BLaER1 treated with 17β-estradiol and CSF1 and Interleukin-3, amounts not matched to agents 10 nM and 100 nM (cell line): ENCODE measurements around the gene SMIM45.

Experiments
- H3K27ac ChIP-seq, 11 experiments: shearing (Covaris generic); formaldehyde crosslinking; 2 replicates each; pipeline ENCODE4 v1.8.1; 2022
- H3K27me3 ChIP-seq, 11 experiments: shearing (Covaris generic); formaldehyde crosslinking; 2 replicates each; pipeline ENCODE4 v1.8.1; 2022
- H3K36me3 ChIP-seq, 11 experiments: shearing (Covaris generic); formaldehyde crosslinking; 2 replicates each; pipeline ENCODE4 v1.8.1; 2022
- H3K4me1 ChIP-seq, 10 experiments: shearing (Covaris generic); formaldehyde crosslinking; 2 replicates each; pipeline ENCODE4 v1.8.1; 2022
- H3K4me2 ChIP-seq, 11 experiments: shearing (Covaris generic); formaldehyde crosslinking; 2 replicates each; pipeline ENCODE4 v1.8.1; 2022
- H3K4me3 ChIP-seq, 10 experiments: shearing (Covaris generic); formaldehyde crosslinking; 2 replicates each; pipeline ENCODE4 v1.8.1; 2022
- H3K9ac ChIP-seq, 11 experiments: shearing (Covaris generic); formaldehyde crosslinking; 2 replicates each; pipeline ENCODE4 v1.8.1; 2022
- H3K9me3 ChIP-seq, 11 experiments: shearing (Covaris generic); formaldehyde crosslinking; replicated peaks in 1 of 11; 2 replicates each; pipeline ENCODE4 v1.8.1; 2022
- H4K20me1 ChIP-seq, 11 experiments: shearing (Covaris generic); formaldehyde crosslinking; 2 replicates each; pipeline ENCODE4 v1.8.1; 2022
- Cebpa-rat ChIP-seq, 11 experiments: shearing (Covaris generic); IDR thresholded peaks; 2 replicates each; pipeline ENCODE4 v1.8.1; 2022

SMIM45 gene

GRCh38 chr22:41976070-41976901 is 24.3 kb downstream of the SMIM45 start:
- H4K20me1 ChIP-seq, result peaks cover 0 to 4% (median 0%) of the 10 kb centered on the region in 11 experiments; a peak in 1 of 22 replicates

DNA sequence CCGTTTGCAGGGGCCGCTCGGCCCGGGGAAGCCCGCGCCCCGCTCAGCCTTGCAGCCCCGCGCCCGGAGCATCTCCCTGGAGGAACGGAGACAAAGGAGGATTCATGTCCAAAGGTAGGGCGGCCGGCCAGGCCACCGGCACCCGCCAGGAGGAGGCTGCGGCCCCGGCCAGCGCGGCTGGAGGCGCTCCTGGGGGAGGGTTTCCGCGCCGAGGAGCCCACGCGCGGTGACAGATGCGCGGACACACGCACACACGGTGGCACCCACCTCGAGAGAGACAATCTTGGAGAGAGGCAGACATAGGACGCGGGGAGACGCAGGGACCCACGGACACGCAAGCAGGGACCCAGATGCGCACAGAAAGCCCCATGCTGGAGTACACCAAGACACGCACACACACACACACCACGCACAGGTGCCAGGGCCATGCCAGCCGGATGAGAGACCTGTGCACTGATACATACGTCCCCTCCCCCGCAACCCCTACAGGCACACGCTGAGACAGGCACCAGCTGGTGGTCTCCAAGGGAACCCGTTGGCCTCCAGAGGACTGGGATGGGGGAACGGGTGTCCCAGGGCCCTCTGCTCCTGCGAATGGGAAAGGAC is 25.1 kb downstream of the SMIM45 start:
- Histone ChIP-seq H3K4me3 (peak overlapping the region; percentile 57 to 77 (median 68)), H4K20me1 (peaks cover 0 to 4% (median 0%) of the 10 kb centered on the region in 11 experiments; a peak in 1 of 22 replicates), H3K4me2 (peak overlapping the region; percentile 95 to 100 (median 99)), H3K9me3 (no peaks in the 10 kb centered on the region), H3K9ac (peak overlapping the region; percentile 52 to 75 (median 72); a peak in 19 of 22 replicates), H3K4me1 (peaks cover 0 to 50% (median 35%) of the 10 kb centered on the region in 10 experiments; a peak in 18 of 20 replicates), H3K27me3 (peaks cover 23 to 36% (median 30%) of the 10 kb centered on the region in 11 experiments), H3K36me3 (peaks cover 0 to 4% (median 0%) of the 10 kb centered on the region in 11 experiments; a peak in 1 of 22 replicates), H3K27ac (0 out of 22 replicates have a peak overlapping the region, but pooled peaks of 1 of the 11 experiments have one; percentile 31)
- TF ChIP-seq Cebpa-rat (IDR thresholded peaks at IDR 0.05), result no peak

More at GRCh38 chr22:41976070-41976901, 24.3 kb downstream of the SMIM45 start:
- H3K4me1 ChIP-seq, result peaks cover 0 to 50% (median 35%) of the 10 kb centered on the region in 10 experiments; a peak in 18 of 20 replicates
- peak overlapping the region; percentile 57 to 77 (median 68) for H3K4me3 ChIP-seq
- H3K9ac ChIP-seq, result peak overlapping the region; percentile 52 to 75 (median 72); a peak in 21 of 22 replicates
- H3K27me3 ChIP-seq, result peaks cover 23 to 36% (median 30%) of the 10 kb centered on the region in 11 experiments
- H3K9me3 ChIP-seq, result no peaks in the 10 kb centered on the region
- TF ChIP-seq Cebpa-rat (IDR thresholded peaks at IDR 0.05), result no peak
- H3K27ac ChIP-seq, result peak overlapping the region in 5 of 11 experiments; percentile 15 to 47 (median 25); a peak in 4 of 22 replicates
- H3K4me2 ChIP-seq, result peak overlapping the region; percentile 95 to 100 (median 99)
- no peaks in the 10 kb centered on the region for H3K36me3 ChIP-seq

DNA sequence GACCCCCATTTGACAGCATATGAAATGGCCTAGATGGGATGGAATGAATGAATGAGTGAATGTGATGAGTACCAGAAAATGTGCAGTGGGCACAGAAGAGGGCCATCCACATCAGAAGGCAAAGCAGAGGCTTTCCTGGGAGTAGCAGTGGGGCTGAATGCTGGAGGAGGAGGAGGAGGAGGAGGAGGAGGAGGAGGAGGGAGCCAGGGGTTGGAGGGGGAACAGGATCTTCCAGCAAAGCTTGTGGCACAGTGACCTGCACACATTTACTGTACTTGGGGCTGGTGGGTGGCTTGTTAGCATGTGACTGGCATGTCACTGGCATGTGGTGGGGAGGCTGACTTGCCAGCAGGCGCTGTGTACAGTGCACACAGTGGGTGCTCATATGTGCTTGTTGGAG is 26.8 kb downstream of the SMIM45 start:
- Histone ChIP-seq H3K9ac (no peak overlapping the region), H3K27me3 (peaks cover 23 to 36% (median 30%) of the 10 kb centered on the region in 11 experiments), H3K36me3 (peaks cover 0 to 4% (median 0%) of the 10 kb centered on the region in 11 experiments; a peak in 1 of 22 replicates), H3K27ac (no peak overlapping the region), H4K20me1 (peaks cover 0 to 4% (median 0%) of the 10 kb centered on the region in 11 experiments; a peak in 1 of 22 replicates), H3K9me3 (no peaks in the 10 kb centered on the region), H3K4me3 (no peak overlapping the region), H3K4me1 (peaks cover 0 to 41% (median 27%) of the 10 kb centered on the region in 10 experiments; a peak in 18 of 20 replicates), H3K4me2 (no peak overlapping the region)
- no peak for TF ChIP-seq Cebpa-rat (IDR thresholded peaks at IDR 0.05)

DNA sequence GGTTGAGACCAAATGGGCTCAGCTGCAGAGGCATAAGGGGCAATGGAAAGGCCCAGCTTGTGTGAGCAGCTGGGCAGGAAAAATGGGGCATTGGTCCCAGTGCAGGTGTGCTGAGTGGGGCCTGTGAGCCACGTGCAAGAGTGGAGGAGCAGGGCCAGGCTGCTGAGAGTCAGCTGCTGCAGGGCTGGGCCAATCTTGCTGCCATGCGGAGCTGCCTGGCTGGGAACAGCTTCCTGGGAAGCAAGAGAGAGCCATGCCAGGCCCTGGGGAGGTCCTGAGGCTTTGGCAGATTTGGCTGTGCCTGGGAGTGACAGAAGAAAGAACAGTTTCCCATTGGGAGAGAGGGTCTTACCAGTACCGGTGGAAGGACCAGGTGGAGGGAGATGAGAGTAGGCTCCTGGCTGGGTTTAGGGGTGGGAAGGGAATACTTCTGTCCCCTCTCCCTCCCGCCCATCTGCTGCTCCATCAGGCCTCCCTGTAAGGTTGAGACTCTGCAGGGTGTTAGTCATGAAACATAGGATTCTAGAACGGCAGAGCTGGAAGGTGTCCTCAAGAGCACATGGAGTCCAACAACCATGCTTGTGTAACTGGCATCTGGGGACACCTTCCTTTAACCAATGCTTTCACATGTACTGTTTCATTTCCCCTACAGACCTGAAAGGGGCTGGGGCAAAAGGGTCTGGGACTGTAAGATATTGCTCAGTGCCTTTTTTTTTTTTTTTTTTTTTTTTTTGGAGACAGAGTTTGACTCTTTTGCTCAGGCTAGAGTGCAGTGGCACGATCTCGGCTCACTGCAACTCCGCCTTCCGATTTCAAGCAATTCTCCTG is 27.7 kb downstream of the SMIM45 start:
- Histone ChIP-seq H4K20me1 (peaks cover 0 to 4% (median 0%) of the 10 kb centered on the region in 11 experiments; a peak in 1 of 22 replicates), H3K27ac (no peak overlapping the region), H3K36me3 (peaks cover 0 to 4% (median 0%) of the 10 kb centered on the region in 11 experiments; a peak in 1 of 22 replicates), H3K4me1 (peaks cover 0 to 33% (median 25%) of the 10 kb centered on the region in 10 experiments; a peak in 18 of 20 replicates), H3K27me3 (peaks cover 23 to 36% (median 30%) of the 10 kb centered on the region in 11 experiments), H3K9ac (no peak overlapping the region), H3K9me3 (no peaks in the 10 kb centered on the region), H3K4me3 (no peak overlapping the region), H3K4me2 (no peak overlapping the region)
- TF ChIP-seq Cebpa-rat (IDR thresholded peaks at IDR 0.05), result no peak

DNA sequence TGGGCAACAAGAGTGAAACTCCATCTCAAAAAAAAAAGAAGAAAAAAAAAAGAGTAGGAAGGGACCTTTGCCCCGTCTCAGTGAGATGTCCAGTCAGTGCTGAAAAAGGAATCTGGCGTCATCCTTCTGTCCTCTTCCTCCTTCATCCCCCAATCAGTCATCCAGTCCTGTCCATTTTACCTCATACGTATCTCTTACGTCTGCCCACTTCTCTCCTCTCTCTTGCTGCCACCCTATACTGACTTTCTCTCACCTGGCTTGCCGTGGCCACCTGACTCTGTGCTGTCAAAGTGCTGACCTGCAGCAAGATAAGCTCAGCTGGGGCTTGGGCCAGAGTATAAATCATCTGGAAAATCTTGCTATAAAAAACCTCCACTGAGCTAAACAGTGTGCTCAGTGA is 30.9 kb downstream of the SMIM45 start:
- H3K27me3 ChIP-seq, result peaks cover 0 to 4% (median under 1%) of the 10 kb centered on the region in 11 experiments; a peak in 10 of 22 replicates
- H3K9me3 ChIP-seq, result no peaks in the 10 kb centered on the region
- no peak overlapping the region for H3K4me3 ChIP-seq
- H3K4me2 ChIP-seq, result no peak overlapping the region
- H3K9ac ChIP-seq, result no peak overlapping the region
- H4K20me1 ChIP-seq, result no peaks in the 10 kb centered on the region
- peaks cover 0 to 13% (median 0%) of the 10 kb centered on the region in 11 experiments; a peak in 4 of 22 replicates for H3K36me3 ChIP-seq
- no peak overlapping the region for H3K27ac ChIP-seq
- no peak for TF ChIP-seq Cebpa-rat (IDR thresholded peaks at IDR 0.05)
- H3K4me1 ChIP-seq, result peaks cover 0 to 5% (median under 1%) of the 10 kb centered on the region in 10 experiments; a peak in 2 of 20 replicates

DNA sequence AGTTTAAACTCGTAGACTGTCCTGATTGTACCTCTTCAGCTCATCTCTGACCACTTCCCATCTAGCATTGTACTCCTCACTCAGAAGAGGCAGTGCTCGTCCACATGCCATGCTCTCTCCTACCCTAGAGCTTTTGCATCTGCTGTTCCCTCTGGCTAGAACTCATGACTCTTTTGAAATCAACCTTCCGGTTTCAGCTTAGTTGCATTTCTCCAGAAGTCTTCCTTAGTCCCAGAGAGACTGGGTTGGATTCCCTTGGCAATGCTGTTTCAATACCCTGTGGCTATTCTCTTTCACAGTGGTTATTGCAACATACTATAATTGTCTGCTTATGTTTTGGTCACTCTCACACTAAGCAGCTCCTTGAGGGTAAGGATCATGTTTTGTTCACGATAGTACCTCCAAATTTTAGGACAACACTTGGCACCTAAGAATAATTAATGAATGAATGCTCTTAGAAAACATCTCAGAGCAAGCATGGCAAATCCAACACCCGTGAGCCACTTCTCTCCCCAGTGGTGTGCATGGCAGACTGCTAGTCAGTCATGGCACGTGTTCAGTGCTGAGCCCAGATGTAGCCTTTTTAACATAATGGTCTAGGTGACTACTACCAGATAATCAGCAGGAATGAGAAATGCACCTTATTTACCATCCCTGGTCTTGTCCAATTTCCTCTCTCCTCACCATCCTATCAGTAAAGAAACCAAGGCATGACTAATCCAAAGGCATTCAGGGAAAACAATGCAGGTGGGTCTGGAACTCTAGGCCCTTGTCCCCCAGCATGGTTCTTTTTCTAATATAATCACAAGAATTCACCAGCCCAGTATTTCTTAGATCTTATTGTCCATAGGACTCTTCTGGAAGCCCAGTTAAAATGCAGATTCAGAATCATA is 31.8 kb downstream of the SMIM45 start:
- no peak overlapping the region for H3K9ac ChIP-seq
- H3K4me2 ChIP-seq, result no peak overlapping the region
- no peak overlapping the region for H3K4me3 ChIP-seq
- H3K9me3 ChIP-seq, result no peaks in the 10 kb centered on the region
- no peaks in the 10 kb centered on the region for H3K27me3 ChIP-seq
- H3K36me3 ChIP-seq, result peaks cover 0 to 19% (median 0%) of the 10 kb centered on the region in 11 experiments; a peak in 4 of 22 replicates
- H3K4me1 ChIP-seq, result 0 out of 20 replicates have a peak, but pooled peaks cover 0 to 5% (median 0%) of the 10 kb centered on the region in 10 experiments
- no peaks in the 10 kb centered on the region for H4K20me1 ChIP-seq
- H3K27ac ChIP-seq, result no peak overlapping the region
- TF ChIP-seq Cebpa-rat (IDR thresholded peaks at IDR 0.05), result peak in 2 of 11 experiments; percentile 16 to 54; a peak in 2 of 22 replicates

GRCh38 chr22:41987276-41987675 is 35.3 kb downstream of the SMIM45 start:
- Histone ChIP-seq H3K4me3 (no peak overlapping the region), H4K20me1 (no peaks in the 10 kb centered on the region), H3K27me3 (no peaks in the 10 kb centered on the region), H3K9me3 (no peaks in the 10 kb centered on the region), H3K9ac (no peak overlapping the region), H3K4me1 (no peaks in the 10 kb centered on the region), H3K27ac (no peak overlapping the region), H3K4me2 (no peak overlapping the region), H3K36me3 (peaks cover 0 to 36% (median 0%) of the 10 kb centered on the region in 11 experiments; a peak in 6 of 22 replicates)
- TF ChIP-seq Cebpa-rat (IDR thresholded peaks at IDR 0.05), result no peak
